GM21825 (cell line): Measurements from ENCODE around the gene ILKAP.

Experiments used
- ATAC-seq: cut with Tn5 transposase; IDR thresholded peaks from one replicate; pipeline ENCODE4 v1.9.1; 2021; ENCODE audit warnings: mild to moderate bottlenecking, moderate library complexity; ENCODE audit not compliant: unreplicated experiment

Gene ILKAP

GRCh38 chr2:238166391-238167343 lies 36.8 kb downstream of the ILKAP start:
- ATAC-seq = no peak

- no peak for ATAC-seq
These were observed 38.1 kb downstream of the ILKAP start for GRCh38 chr2:238165288-238165921.

GRCh38 chr2:238164906-238165287 lies 38.6 kb downstream of the ILKAP start:
- ATAC-seq = no peak

- no peak for ATAC-seq
These were observed 39.9 kb downstream of the ILKAP start for GRCh38 chr2:238163481-238164198.

- ATAC-seq = no peak
These were observed 40.6 kb downstream of the ILKAP start for GRCh38 chr2:238162846-238163441.

GRCh38 chr2:238162251-238162845 lies 41.1 kb downstream of the ILKAP start:
- ATAC-seq = no peak

GRCh38 chr2:238161291-238162051 lies 42.0 kb downstream of the ILKAP start:
- ATAC-seq = no peak

- ATAC-seq = no peak
These were observed 43.0 kb downstream of the ILKAP start for GRCh38 chr2:238160206-238161129.

- ATAC-seq = no peak
These were observed 43.8 kb downstream of the ILKAP start for GRCh38 chr2:238159661-238160205.

GRCh38 chr2:238159071-238159539 lies 44.4 kb downstream of the ILKAP start:
- ATAC-seq = no peak

GRCh38 chr2:238158509-238159070 lies 44.9 kb downstream of the ILKAP start, which contains the start of gene ERFE:
TSS of gene ERFE (plus strand) at chr2:238158970. CDS start at chr2:238159008, 38 bp downstream.
- no peak for ATAC-seq

GRCh38 chr2:238158018-238158508 lies 45.4 kb downstream of the ILKAP start:
- ATAC-seq = no peak

GRCh38 chr2:238157506-238158017 lies 45.9 kb downstream of the ILKAP start:
- no peak for ATAC-seq

- ATAC-seq = no peak
These were observed 47.5 kb downstream of the ILKAP start for GRCh38 chr2:238155761-238156694.

GRCh38 chr2:238155051-238155760 lies 48.3 kb downstream of the ILKAP start:
- ATAC-seq = no peak

GRCh38 chr2:238154570-238154969 lies 48.9 kb downstream of the ILKAP start:
- no peak for ATAC-seq
